PC-3 (cell line): ENCODE data around the gene APBA1. TPM values are rescaled to one million over a fixed set of nuclear protein-coding genes. Genes with fewer than 3 reads are reported as not detected.
A peak's percentile ranks its signal among the peaks of the same experiment; 100 is the strongest.

Experiments
- ATAC-seq: fragments of 200-7000 bp; cut with Tn5 transposase; 2 replicates; pipeline ENCODE4 v1.9.1; 2020; ENCODE audit warnings: mild to moderate bottlenecking, moderate library complexity
- BruUV-seq: library from RNA; stranded (reverse); fragments of 400-500 nt; replicated peaks from 2 replicates; lab custom pipeline; 2021; lab: Mats Ljungman, UMichigan
- CTCF ChIA-PET: fragments of 300-600 bp; sonication (Branson Sonifier 250); formaldehyde crosslinking; loops from one replicate; lab custom pipeline; 2022; ENCODE audit warnings: antibody characterized with exemption; lab: Charles Lee
- POLR2A ChIA-PET: fragments of 300-600 bp; sonication (Branson Sonifier 250); formaldehyde crosslinking; loops from one replicate; lab custom pipeline; 2022; ENCODE audit warnings: antibody characterized with exemption; ENCODE audit not compliant: unreplicated experiment; lab: Charles Lee
- DNase-seq: peaks from one replicate; pipeline ENCODE4 v3.0.0-alpha.2; 2015
- H2AFZ ChIP-seq: fragments of 300-600 bp; sonication (generic); 2 replicates; pipeline ENCODE4 v1.6.0; 2016; ENCODE audit warnings: antibody characterized with exemption, low read length
- H3F3A ChIP-seq: fragments of 300-600 bp; sonication (generic); one replicate; pipeline ENCODE4 v1.6.0; 2017; ENCODE audit warnings: antibody characterized with exemption, low read length, control low read depth, mild to moderate bottlenecking; ENCODE audit not compliant: unreplicated experiment
- H3K27ac ChIP-seq: fragments of 300-600 bp; sonication (generic); 2 replicates; pipeline ENCODE4 v1.5.1; 2016; ENCODE audit warnings: mild to moderate bottlenecking, low read length
- H3K27me3 ChIP-seq: fragments of 300-600 bp; sonication (generic); 2 replicates; pipeline ENCODE4 v1.6.1; 2016; ENCODE audit warnings: low read length, mixed read lengths
- H3K36me3 ChIP-seq: fragments of 300-600 bp; sonication (generic); 2 replicates; pipeline ENCODE4 v1.6.1; 2016; ENCODE audit warnings: low read depth, mixed run types, low read length, mixed read lengths
- H3K4me1 ChIP-seq: fragments of 300-600 bp; sonication (generic); 2 replicates; pipeline ENCODE4 v1.5.1; 2016; ENCODE audit warnings: low read length; ENCODE audit not compliant: insufficient read depth
- H3K4me2 ChIP-seq: fragments of 300-600 bp; sonication (generic); 2 replicates; pipeline ENCODE4 v1.6.0; 2016; ENCODE audit warnings: low read length
- H3K4me3 ChIP-seq: fragments of 300-600 bp; sonication (generic); 2 replicates; pipeline ENCODE4 v1.5.1; 2016; ENCODE audit warnings: mild to moderate bottlenecking, low read length, mixed read lengths
- H3K79me2 ChIP-seq: fragments of 300-600 bp; sonication (generic); 2 replicates; pipeline ENCODE4 v1.6.1; 2017; ENCODE audit warnings: low read length, mixed read lengths
- H3K9ac ChIP-seq: fragments of 300-600 bp; sonication (generic); 2 replicates; pipeline ENCODE4 v1.6.0; 2016; ENCODE audit warnings: mild to moderate bottlenecking, low read length
- H3K9me2 ChIP-seq: fragments of 300-600 bp; sonication (generic); replicated peaks from 2 replicates; pipeline ENCODE4 v1.6.1; 2016; ENCODE audit warnings: mixed run types, low read length, mixed read lengths
- H3K9me3 ChIP-seq: fragments of 300-600 bp; sonication (generic); 2 replicates; pipeline ENCODE4 v1.6.1; 2016; ENCODE audit warnings: low read length, mixed read lengths
- H4K20me1 ChIP-seq: fragments of 300-600 bp; sonication (generic); 2 replicates; pipeline ENCODE4 v1.6.1; 2016; ENCODE audit warnings: low read length, mixed read lengths
- EZH2 ChIP-seq: fragments of 300-600 bp; sonication (generic); IDR thresholded peaks from one replicate; pipeline ENCODE4 v1.6.1; 2017; ENCODE audit warnings: antibody characterized with exemption, mild to moderate bottlenecking, low read length; ENCODE audit not compliant: unreplicated experiment
- EZH2phosphoT487 ChIP-seq: fragments of 300-600 bp; sonication (generic); IDR thresholded peaks from 2 replicates; pipeline ENCODE4 v1.6.1; 2018; ENCODE audit warnings: mild to moderate bottlenecking, antibody characterized with exemption, low read length, borderline replicate concordance
- intact Hi-C: fragments of 100-400 bp; cut with micrococcal nuclease; formaldehyde crosslinking; loops from 2 replicates; pipeline ENCODE4 v1.9.0; 2023
- total RNA-seq: library from RNA; depleted of rRNA; stranded (reverse); fragments of >200 nt; gene quantifications from 2 replicates; pipeline ENCODE4 v1.2.3, GENCODE V29; 2014
- TF ChIP-seq, protein P1 (sequence below): fragments of 300-600 bp; sonication (generic); conservative IDR thresholded peaks from 2 replicates; pipeline ENCODE4 v1.5.1; 2017; ENCODE audit warnings: antibody characterized with exemption, low read depth, mild to moderate bottlenecking, low read length

Gene APBA1
- total RNA-seq, 1 experiment from 2014 or later, result 0.07 TPM

DNA sequence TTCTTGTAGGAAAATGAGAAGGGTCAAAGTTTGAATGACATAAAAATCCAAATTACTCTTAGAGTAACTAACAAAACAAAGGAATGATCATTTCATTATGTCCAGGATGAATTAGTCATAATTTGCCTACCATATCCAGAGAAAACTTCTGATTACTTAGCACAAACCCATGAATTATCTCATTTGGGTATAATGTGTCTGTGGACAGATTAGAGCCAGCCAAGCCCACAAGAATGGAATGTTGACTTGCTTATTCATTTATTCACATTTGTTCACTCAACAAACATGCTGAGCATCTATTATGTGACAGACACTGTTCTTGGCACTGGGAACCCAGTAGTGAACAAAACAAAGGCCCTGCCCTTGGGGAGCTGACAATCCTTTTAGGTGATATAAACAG is 87.4 kb downstream of the APBA1 start:
- ChIA-PET POLR2A (no interaction called here), CTCF (no interaction called here)
- Histone ChIP-seq H3K4me2 (no peak overlapping the region), H3K79me2 (no peaks in the 10 kb centered on the region), H3K4me1 (no peaks in the 10 kb centered on the region), H3F3A (no peaks in the 10 kb centered on the region), H3K9me3 (no peaks in the 10 kb centered on the region), H3K4me3 (no peak overlapping the region), H3K9ac (no peak overlapping the region), H3K27ac (no peak overlapping the region), H4K20me1 (no peaks in the 10 kb centered on the region), H2AFZ (no peak overlapping the region), H3K9me2 (no peaks in the 10 kb centered on the region), H3K27me3 (peaks cover 8% of the 10 kb centered on the region; the same call in 1 of the 2 replicates), H3K36me3 (no peaks in the 10 kb centered on the region)
- TF ChIP-seq EZH2 (no peak), EZH2phosphoT487 (no peak)
- TF ChIP-seq, protein P1, sequence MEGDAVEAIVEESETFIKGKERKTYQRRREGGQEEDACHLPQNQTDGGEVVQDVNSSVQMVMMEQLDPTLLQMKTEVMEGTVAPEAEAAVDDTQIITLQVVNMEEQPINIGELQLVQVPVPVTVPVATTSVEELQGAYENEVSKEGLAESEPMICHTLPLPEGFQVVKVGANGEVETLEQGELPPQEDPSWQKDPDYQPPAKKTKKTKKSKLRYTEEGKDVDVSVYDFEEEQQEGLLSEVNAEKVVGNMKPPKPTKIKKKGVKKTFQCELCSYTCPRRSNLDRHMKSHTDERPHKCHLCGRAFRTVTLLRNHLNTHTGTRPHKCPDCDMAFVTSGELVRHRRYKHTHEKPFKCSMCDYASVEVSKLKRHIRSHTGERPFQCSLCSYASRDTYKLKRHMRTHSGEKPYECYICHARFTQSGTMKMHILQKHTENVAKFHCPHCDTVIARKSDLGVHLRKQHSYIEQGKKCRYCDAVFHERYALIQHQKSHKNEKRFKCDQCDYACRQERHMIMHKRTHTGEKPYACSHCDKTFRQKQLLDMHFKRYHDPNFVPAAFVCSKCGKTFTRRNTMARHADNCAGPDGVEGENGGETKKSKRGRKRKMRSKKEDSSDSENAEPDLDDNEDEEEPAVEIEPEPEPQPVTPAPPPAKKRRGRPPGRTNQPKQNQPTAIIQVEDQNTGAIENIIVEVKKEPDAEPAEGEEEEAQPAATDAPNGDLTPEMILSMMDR, result no peak
- DNase-seq (no peak), ATAC-seq (no peak)
- no TSS peak for BruUV-seq
- intact Hi-C loops, result no loop called here

DNA sequence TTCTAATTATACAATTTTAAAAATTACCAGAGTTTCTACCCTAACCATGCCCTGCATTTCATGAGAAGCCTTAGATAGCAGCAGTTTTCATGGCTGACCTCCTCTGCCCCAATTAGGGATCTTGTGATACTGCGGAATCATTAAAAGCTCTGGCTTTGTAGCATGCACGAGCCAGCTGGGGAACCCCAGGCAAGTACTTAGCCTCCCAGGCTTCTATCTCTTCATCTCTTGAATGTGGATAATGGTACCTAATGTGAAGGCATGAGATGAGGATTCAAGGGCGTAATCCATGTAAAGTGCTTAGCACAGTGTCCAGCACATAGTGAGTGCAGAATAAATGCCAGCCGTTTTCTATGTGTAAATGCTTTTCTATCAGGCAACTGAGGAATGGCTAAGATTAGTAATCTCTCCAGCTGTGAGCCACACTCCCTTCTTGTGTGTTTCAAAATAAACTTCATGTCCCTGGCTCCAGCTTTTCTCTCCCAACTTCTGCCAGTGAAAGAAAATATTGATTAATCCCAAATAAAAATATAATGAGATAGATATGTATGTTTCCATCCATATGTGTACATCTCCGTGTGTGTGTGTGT is 88.4 kb downstream of the APBA1 start:
- Histone ChIP-seq H3K9me2 (no peaks in the 10 kb centered on the region), H3K79me2 (no peaks in the 10 kb centered on the region), H3K9me3 (no peaks in the 10 kb centered on the region), H2AFZ (no peak overlapping the region), H3K27me3 (peaks cover 8% of the 10 kb centered on the region; the same call in 1 of the 2 replicates), H3K36me3 (no peaks in the 10 kb centered on the region), H3K4me2 (no peak overlapping the region), H3K4me1 (no peaks in the 10 kb centered on the region), H3K4me3 (no peak overlapping the region), H4K20me1 (no peaks in the 10 kb centered on the region), H3K27ac (no peak overlapping the region), H3K9ac (no peak overlapping the region), H3F3A (no peaks in the 10 kb centered on the region)
- POLR2A ChIA-PET, result interaction anchor here (0.5 kb wide), 1 partner anchor 40 kb away, joined by 6 read pairs; no protein-coding TSS in a partner anchor
- TF ChIP-seq EZH2phosphoT487, result no peak
- TF ChIP-seq, protein P1, result no peak
- DNase-seq (no peak), ATAC-seq (no peak)
- CTCF ChIA-PET, result no interaction called here
- intact Hi-C loops, result no loop called here
- no TSS peak for BruUV-seq

DNA sequence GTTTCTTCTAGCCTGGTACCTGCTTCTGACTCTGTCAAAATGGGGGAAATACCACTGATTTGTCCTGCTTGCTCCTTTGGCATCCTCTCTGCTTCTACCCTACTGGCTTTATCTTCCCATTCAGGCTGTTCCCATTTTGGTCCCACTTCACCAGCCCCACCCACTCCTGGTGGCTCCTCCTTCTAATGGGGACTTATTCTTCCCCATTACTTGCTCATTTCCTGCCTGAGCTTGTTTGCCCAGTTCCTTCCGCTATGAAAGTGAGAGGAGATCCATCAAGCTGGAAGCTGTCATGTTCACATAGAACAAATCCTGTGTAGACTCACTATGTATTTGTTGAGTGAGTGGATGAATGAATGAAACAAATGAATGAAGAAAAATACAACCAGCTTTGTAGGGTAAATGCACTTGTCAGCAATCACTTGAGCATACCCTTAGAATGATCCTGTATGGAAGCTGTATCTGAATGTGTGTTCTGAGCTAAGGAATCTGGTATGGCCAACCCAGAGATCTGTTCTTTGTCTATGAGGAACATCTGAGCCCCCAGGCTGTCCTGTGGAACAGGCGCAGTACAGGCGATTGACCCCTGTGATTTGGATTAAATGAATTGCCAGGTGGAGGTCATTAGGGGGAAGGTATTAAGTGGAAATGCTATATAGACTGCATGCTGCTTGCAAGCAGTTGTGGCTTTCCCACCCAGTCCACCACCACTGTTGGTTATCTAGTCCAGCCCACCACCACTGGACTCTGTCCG is 89.5 kb downstream of the APBA1 start:
- H3K4me1 ChIP-seq, result no peaks in the 10 kb centered on the region
- H3K9me3 ChIP-seq, result no peaks in the 10 kb centered on the region
- no peak overlapping the region for H3K4me2 ChIP-seq
- POLR2A ChIA-PET, result no interaction called here
- H3K27ac ChIP-seq, result no peak overlapping the region
- no TSS peak for BruUV-seq
- TF ChIP-seq, protein P1, result no peak
- TF ChIP-seq EZH2, result no peak
- no peak for TF ChIP-seq EZH2phosphoT487
- CTCF ChIA-PET, result no interaction called here
- peaks cover 8% of the 10 kb centered on the region; the same call in 1 of the 2 replicates for H3K27me3 ChIP-seq
- no peaks in the 10 kb centered on the region for H3K79me2 ChIP-seq
- H3F3A ChIP-seq, result no peaks in the 10 kb centered on the region
- H4K20me1 ChIP-seq, result no peaks in the 10 kb centered on the region
- H2AFZ ChIP-seq, result no peak overlapping the region
- ATAC-seq, result no peak
- no peak overlapping the region for H3K9ac ChIP-seq
- no peak overlapping the region for H3K4me3 ChIP-seq
- DNase-seq, result peak; percentile 14
- intact Hi-C loops, result no loop called here
- H3K9me2 ChIP-seq, result no peaks in the 10 kb centered on the region
- no peaks in the 10 kb centered on the region for H3K36me3 ChIP-seq
